HG02938 (cell line): Measurements from ENCODE around the gene PRELID3B.
"Not testable (repeated sequence)": the region's sequence is repeated elsewhere in the genome, so short reads cannot be mapped to it uniquely, and the experiment has no call there.

Source experiments
- ATAC-seq: cut with Tn5 transposase; IDR thresholded peaks from one replicate; pipeline ENCODE4 v1.9.1; 2021; ENCODE audit warnings: mild to moderate bottlenecking, moderate library complexity; ENCODE audit not compliant: unreplicated experiment

The PRELID3B gene

GRCh38 chr20:59026904-59027740, 15.5 kb downstream of the PRELID3B start:
- ATAC-seq = no peak

- ATAC-seq = no peak
Observed at GRCh38 chr20:59025511-59025910, 17.1 kb downstream of the PRELID3B start.

DNA sequence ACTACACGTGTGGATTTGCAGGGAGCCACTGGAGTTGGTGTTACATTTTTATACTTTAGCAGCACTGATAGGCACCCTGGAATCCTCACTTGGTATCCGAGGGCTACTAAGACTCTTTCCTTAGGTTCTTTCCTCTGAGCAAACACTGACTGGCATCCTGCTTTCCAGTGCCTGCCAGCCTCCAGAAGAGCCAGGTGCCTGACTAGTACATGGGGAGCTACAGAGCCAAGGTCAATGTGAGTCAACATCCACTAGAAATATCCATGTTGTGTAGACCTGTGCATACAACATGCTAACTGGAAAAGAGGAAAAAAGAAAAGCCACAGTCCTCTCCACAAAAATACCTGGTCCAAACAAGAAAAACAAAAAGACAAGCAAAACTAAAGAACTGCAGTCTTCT, 17.5 kb downstream of the PRELID3B start:
- ATAC-seq = no peak

DNA sequence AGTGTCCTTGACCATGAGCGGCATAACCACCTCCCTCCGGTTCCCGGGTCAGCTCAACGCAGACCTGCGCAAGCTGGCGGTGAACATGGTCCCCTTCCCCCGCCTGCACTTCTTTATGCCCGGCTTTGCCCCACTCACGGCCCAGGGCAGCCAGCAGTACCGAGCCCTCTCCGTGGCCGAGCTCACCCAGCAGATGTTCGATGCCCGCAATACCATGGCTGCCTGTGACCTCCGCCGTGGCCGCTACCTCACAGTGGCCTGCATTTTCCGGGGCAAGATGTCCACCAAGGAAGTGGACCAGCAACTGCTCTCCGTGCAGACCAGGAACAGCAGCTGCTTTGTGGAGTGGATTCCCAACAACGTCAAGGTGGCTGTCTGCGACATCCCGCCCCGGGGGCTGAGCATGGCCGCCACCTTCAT, 18.5 kb downstream of the PRELID3B start:
- ATAC-seq = no peak

DNA sequence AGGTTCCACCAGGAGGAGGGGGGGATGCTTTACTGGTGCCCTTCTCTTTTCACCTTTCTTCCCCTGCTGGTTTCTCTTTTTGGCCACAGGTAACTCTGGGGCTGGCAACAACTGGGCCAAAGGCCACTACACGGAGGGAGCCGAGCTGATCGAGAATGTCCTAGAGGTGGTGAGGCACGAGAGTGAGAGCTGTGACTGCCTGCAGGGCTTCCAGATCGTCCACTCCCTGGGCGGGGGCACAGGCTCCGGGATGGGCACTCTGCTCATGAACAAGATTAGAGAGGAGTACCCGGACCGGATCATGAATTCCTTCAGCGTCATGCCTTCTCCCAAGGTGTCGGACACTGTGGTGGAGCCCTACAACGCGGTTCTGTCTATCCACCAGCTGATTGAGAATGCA, 19.0 kb downstream of the PRELID3B start:
- ATAC-seq = no peak

GRCh38 chr20:59022754-59023153, 19.8 kb downstream of the PRELID3B start:
- no peak for ATAC-seq

GRCh38 chr20:59020938-59021551, 21.5 kb downstream of the PRELID3B start:
- ATAC-seq = no peak

DNA sequence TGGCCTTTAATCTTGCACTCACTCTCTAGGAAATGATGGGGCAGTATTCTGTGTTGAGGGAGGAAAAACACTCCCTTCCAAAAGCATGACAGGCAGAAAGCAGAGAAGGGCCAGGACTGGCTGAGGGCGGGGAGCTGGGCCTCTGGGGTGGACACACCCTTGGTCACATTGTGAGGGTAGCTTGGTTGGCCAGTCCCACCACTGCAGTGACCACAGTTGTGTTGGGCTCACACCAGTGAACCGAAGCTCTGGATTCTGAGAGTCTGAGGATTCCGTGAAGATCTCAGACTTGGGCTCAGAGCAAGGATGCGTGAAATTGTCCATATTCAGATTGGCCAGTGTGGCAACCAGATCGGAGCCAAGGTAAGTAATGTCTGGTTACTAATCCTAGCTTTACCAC, 23.4 kb downstream of the PRELID3B start, which contains the start of gene TUBB1:
TUBB1 (plus strand) TSS at position 213 of the 400 bp plus-strand sequence; CDS start at position 307, 94 bp downstream.
- no peak for ATAC-seq

GRCh38 chr20:59018817-59019216, 23.8 kb downstream of the PRELID3B start:
- no peak for ATAC-seq

DNA sequence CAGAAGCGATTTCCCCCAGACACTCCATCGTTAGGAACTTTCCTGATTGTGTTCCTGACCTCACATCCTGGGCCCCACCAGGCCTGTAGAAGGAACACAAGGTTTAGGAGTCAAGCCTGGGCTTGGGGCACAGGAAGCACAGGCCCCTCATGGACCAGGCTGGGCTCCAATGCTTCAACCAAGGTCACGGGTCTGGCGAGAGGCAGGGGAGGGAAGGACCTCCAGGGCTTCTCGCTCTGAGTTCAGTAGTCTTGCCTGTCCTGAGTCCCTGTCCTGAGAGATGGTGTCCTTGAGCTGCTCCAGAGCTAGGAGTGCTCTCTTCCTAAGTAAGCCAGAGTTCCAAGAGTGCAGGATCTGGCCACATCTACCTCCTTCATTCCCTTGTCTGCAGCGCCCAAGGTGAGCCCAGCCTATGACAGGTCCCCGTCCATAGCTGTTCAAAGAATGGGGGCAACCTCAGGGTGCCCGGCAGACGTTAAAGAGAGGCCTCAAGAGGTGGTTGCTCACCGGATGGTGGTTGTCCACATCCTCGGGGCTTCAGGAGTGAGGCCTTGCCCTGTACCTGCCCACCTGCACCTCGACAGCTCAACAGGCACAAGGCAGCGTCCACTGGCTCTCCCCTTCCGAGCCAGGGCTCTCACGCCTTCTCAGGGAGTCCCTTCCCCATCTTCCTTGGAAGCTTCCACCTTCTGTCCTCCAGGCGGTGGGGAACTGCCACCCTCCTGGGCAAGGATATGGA, 24.9 kb downstream of the PRELID3B start:
- ATAC-seq = no peak

- no peak for ATAC-seq
Observed at GRCh38 chr20:59016795-59017492, 25.6 kb downstream of the PRELID3B start.

DNA sequence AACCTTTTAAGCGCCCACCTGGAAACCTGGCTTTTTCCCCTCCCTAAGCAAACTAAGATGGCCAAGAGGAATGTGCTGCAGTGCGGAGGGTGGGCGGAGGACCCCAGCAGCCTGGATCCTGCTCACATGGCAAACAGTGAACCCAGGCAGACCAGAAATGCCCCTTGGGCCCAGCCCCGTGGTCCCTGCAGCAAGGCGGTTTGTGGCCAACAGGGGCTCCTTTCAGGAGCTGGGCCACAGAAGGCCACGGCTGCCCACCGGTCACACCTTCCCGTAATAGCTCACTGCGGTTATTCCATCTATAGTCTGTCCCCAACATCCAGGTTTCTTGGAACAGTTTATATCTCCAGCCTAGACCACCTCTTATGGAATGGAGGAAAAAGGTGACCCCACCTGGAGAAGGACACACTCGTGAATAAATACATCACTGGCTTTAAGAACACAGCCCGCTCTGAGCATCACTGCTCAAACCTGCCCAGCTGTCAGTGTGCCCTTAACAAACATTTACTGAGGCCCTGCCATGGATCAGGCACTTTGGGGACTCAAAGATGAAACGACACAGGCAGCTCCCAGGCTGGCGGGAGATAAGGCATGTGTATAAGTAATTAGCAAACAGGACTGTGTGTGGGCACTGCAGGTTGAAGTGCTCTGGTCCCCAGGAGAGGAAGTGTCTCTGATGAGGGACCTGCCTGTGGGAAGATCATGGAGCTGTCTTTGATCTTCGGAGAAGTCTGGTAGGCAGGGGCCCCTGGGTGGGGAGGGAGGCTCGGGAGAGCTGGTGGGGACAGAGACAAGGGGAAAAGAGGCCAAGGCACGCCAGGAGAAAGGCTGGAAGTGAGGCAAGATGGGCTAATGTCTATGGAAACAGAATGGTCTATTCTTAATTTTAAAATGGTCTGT, 26.5 kb downstream of the PRELID3B start:
- no peak for ATAC-seq

DNA sequence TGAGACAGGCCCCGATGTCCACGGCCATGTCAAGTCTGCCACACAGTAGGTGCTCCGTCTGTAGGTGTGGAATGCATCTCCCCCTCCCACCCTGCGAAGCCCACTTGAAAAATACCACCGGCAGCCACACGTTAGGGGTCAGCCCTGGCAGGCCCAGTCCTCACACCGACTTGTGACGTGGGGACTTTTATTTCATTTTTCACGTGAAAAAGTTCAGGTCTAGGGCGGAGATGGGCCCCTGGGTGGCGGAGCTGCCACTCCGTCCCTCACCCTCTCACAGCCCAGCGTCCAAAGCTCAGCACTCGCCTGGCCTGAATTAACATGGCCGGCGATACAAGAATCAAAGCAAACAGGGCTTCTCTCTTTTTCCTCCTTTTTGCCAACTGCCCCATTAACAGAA, 27.2 kb downstream of the PRELID3B start:
- no peak for ATAC-seq

- no peak for ATAC-seq
Observed at GRCh38 chr20:59014680-59015389, 27.8 kb downstream of the PRELID3B start.

DNA sequence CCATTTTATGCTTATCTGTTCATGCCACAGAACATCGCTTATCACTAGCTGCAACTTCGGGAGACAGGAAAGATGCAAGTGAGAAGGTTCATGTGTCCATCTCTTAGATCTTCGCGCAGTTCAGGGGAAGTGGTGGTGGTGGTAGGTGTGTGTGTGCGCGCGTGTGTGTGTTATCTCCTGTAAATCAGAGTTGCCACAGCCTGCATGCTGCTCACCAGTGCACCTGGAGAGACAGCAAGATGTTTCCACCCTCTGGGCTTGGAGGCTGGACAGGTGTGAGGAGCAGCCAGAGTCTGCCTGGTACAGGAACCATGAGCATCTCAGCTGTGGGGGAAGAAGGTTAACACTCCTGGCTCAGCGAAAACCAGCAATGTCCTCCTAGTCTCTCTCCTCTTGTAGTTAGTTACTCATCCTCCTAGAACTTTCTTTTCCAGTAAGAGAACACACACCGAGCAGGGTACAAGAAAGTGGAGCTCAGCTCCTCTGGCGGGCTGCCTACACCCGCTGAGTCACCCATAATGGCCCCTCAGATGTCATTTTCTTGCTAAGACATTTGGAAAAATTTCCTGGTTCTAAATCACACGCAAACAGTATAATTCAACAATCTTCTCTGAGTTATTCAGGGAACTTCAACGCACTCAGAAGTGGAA, 28.5 kb downstream of the PRELID3B start:
- no peak for ATAC-seq

DNA sequence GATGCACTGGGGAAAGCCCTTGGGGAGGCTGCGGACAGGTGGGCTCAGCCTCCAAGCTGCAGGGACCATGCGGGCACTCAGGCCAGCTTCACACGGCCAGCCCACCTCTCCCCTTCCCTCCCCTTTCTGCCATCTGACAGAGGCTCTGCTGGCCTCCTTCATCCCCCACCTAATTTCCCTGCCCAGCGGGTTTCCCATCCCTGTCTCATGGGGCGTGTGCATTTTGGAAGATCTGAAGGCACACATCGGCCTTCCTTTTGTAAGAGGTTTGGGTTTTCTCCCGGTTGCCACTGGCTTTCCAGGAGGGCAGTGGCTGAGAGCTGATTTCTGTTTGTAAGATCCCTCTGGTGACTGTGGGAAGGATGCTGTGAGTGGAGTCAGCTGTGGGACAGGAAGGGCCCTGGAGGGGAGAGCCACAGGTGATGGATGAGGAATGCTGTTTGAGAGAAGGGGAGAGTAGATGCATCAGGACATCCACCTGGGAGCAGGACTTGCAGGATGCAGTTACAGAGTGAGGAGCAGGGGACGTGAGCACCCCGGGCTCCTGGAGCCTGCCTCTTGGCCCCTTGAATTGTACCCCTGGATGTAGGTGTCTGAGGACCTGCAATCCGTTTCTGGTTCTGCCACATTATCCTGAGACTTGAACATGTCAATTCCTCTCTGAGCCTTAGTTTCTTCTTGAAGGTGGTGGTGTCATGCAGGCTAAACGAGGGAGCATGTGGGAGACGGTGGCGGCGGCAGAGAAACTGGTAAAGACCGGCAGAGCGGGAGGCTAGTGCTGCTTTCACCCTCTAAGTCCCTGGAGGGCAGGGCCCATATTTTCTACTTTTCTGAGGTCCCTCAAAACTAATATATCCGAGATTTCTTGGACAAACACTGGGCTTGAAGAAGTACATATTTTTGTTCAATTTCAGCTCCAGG, 29.3 kb downstream of the PRELID3B start:
- no peak for ATAC-seq

- not testable (repeated sequence) for ATAC-seq
Observed at GRCh38 chr20:59011874-59012157, 30.8 kb downstream of the PRELID3B start.
